ENCODE measurements around the gene HMCN1. TPM values are rescaled to one million over a fixed set of nuclear protein-coding genes. Genes with fewer than 3 reads are reported as not detected.

HMCN1 gene
- total RNA-seq, 1 experiment from 2014 or later = 0.12 TPM

- no peaks in the 10 kb centered on the region for H3K36me3 Mint-ChIP-seq (ENCODE audit: insufficient read depth, unreplicated experiment)
- ChIA-PET POLR2A (interaction anchor here (0.6 to 1.4 kb wide), 2 partner anchors 23 to 298 kb away, joined by 3 read pairs; no protein-coding TSS in a partner anchor), CTCF (interaction anchor here (0.6 to 0.7 kb wide), 2 partner anchors 123 to 455 kb away, joined by 3 read pairs; no protein-coding TSS in a partner anchor)
- no peaks in the 10 kb centered on the region for H3K4me1 Mint-ChIP-seq (ENCODE audit: insufficient read depth, unreplicated experiment)
- H3K9me3 Mint-ChIP-seq (ENCODE audit: unreplicated experiment) = no peaks in the 10 kb centered on the region
- TF ChIP-seq CTCF (IDR thresholded peaks at IDR 0.05; ENCODE audit: unreplicated experiment) = no peak
- no peaks in the 10 kb centered on the region for H3K27me3 Mint-ChIP-seq (ENCODE audit: insufficient read depth, unreplicated experiment)
- no TSS peak for BruUV-seq (replicated peaks)
- intact Hi-C loops (cut with micrococcal nuclease) = no loop called here
- H3K4me3 Mint-ChIP-seq (ENCODE audit: unreplicated experiment) = no peak overlapping the region
- no peak for DNase-seq (ENCODE audit: unreplicated experiment)
- no peak overlapping the region for H3K27ac Mint-ChIP-seq (ENCODE audit: low read depth, unreplicated experiment)
These were observed 109.8 kb downstream of the HMCN1 start for GRCh38 chr1:185843986-185844385.

GRCh38 chr1:185846672-185847444 lies 112.7 kb downstream of the HMCN1 start:
- Mint-ChIP-seq H3K27ac (ENCODE audit: low read depth, unreplicated experiment) (no peak overlapping the region), H3K4me3 (ENCODE audit: unreplicated experiment) (no peak overlapping the region), H3K36me3 (ENCODE audit: insufficient read depth, unreplicated experiment) (no peaks in the 10 kb centered on the region), H3K9me3 (ENCODE audit: unreplicated experiment) (no peaks in the 10 kb centered on the region), H3K4me1 (ENCODE audit: insufficient read depth, unreplicated experiment) (peaks cover 6% of the 10 kb centered on the region), H3K27me3 (ENCODE audit: insufficient read depth, unreplicated experiment) (no peaks in the 10 kb centered on the region)
- intact Hi-C loops (cut with micrococcal nuclease) = no loop called here
- ChIA-PET POLR2A (no interaction called here), CTCF (no interaction called here)
- no TSS peak for BruUV-seq (replicated peaks)
- no peak for DNase-seq (ENCODE audit: unreplicated experiment)
- no peak for TF ChIP-seq CTCF (IDR thresholded peaks at IDR 0.05; ENCODE audit: unreplicated experiment)

- intact Hi-C loops (cut with micrococcal nuclease) = no loop called here
- ChIA-PET CTCF (interaction anchor here (0.6 to 0.8 kb wide), 2 partner anchors 363 to 496 kb away, joined by 3 read pairs; no protein-coding TSS in a partner anchor), POLR2A (interaction anchor here (1.2 to 1.5 kb wide), 3 partner anchors 8 to 35 kb away, joined by 3 to 5 read pairs (median 4); no protein-coding TSS in a partner anchor)
- Mint-ChIP-seq H3K36me3 (ENCODE audit: insufficient read depth, unreplicated experiment) (no peaks in the 10 kb centered on the region), H3K4me1 (ENCODE audit: insufficient read depth, unreplicated experiment) (peaks cover 16% of the 10 kb centered on the region), H3K4me3 (ENCODE audit: unreplicated experiment) (no peak overlapping the region), H3K27me3 (ENCODE audit: insufficient read depth, unreplicated experiment) (no peaks in the 10 kb centered on the region), H3K9me3 (ENCODE audit: unreplicated experiment) (no peaks in the 10 kb centered on the region), H3K27ac (ENCODE audit: low read depth, unreplicated experiment) (no peak overlapping the region)
- TF ChIP-seq CTCF (IDR thresholded peaks at IDR 0.05; ENCODE audit: unreplicated experiment) = no peak
- no peak for DNase-seq (ENCODE audit: unreplicated experiment)
- BruUV-seq (replicated peaks) = no TSS peak
These were observed 114.8 kb downstream of the HMCN1 start for GRCh38 chr1:185849014-185849413.

GRCh38 chr1:185850366-185850765 lies 116.2 kb downstream of the HMCN1 start:
- no peak for TF ChIP-seq CTCF (IDR thresholded peaks at IDR 0.05; ENCODE audit: unreplicated experiment)
- POLR2A ChIA-PET = interaction anchor here (1.2 kb wide), 2 partner anchors 37 to 333 kb away, joined by 3 read pairs; no protein-coding TSS in a partner anchor
- H3K4me3 Mint-ChIP-seq (ENCODE audit: unreplicated experiment) = no peak overlapping the region
- no TSS peak for BruUV-seq (replicated peaks)
- H3K27ac Mint-ChIP-seq (ENCODE audit: low read depth, unreplicated experiment) = no peak overlapping the region
- peaks cover 23% of the 10 kb centered on the region for H3K4me1 Mint-ChIP-seq (ENCODE audit: insufficient read depth, unreplicated experiment)
- CTCF ChIA-PET = no interaction called here
- H3K9me3 Mint-ChIP-seq (ENCODE audit: unreplicated experiment) = no peaks in the 10 kb centered on the region
- intact Hi-C loops (cut with micrococcal nuclease) = no loop called here
- H3K27me3 Mint-ChIP-seq (ENCODE audit: insufficient read depth, unreplicated experiment) = no peaks in the 10 kb centered on the region
- H3K36me3 Mint-ChIP-seq (ENCODE audit: insufficient read depth, unreplicated experiment) = no peaks in the 10 kb centered on the region
- peak; percentile 35 for DNase-seq (ENCODE audit: unreplicated experiment)
